T47D (cell line): ENCODE data around the gene TMEM41A.
A peak's percentile ranks its signal among the peaks of the same experiment; 100 is the strongest.

Experiments
- DNase-seq, 2 experiments: peaks; one replicate each; pipeline versions ENCODE4 v3.0.0 to v3.0.0-alpha.2; 2011 to 2012; ENCODE audit warnings: low read depth in 1 of 2, low spot score in 1 of 2
- JUND ChIP-seq: IDR thresholded peaks from 2 replicates; pipeline ENCODE4 v1.6.1; 2012; ENCODE audit warnings: low read depth
- in situ Hi-C: cut with HindIII; loops from 2 replicates; pipeline ENCODE4 v1.10.0; 2016; ENCODE audit warnings: low sequenced_read_pairs, low pct_unique_long_range_greater_than_20kb

The TMEM41A gene

DNA sequence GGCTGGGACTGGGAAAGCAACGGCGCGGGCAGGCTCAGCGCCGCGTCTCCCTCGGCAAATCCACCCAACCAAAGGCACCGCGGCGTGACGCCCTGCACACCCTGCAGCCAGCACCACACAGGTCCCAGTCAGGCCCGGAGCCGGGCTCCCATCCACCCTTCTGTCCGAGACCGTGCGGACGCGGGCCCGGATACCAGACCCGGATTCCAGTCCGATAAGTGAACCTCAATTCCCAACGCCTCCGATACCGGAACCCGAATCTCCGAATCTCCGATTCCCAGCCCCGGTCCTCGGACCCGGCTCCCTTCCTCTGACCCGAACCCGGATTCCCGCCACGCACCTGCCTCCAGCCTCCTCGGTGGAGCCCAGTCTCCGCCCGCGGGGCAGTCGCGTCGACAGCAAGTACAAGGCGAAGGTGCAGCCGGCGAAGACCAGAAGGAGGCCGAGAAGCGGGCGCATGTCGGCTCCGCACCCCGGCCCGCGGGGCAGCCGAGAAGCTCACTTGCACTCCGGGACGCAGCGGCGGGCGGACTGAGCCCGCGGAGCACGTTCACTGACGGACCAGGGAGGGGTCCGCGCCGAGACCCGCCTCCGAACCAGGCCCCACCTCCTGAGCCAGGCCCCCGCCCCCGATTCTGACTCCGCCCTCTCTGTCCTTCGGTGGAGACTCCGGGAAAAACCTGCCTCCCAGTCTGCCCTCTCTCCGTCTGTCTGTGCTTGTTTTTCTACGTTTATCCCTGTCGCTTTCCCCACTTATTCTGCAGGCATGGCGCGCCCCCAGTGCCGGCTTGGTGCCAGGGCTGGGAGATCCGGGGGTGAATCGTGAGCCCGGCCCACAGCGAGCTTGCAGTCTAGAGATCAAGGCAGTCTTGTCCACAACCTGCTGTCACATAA lies at the start of gene TMEM41A:
Gene TMEM41A (minus strand): TSS at position 533 of the 894 bp plus-strand sequence. CDS start 74 bp downstream, at position 459.
- in situ Hi-C loops = no loop called here
- no peak; the same call in 1 of the 2 replicates for TF ChIP-seq JUND
- peak; percentile 98 to 99 for DNase-seq

DNA sequence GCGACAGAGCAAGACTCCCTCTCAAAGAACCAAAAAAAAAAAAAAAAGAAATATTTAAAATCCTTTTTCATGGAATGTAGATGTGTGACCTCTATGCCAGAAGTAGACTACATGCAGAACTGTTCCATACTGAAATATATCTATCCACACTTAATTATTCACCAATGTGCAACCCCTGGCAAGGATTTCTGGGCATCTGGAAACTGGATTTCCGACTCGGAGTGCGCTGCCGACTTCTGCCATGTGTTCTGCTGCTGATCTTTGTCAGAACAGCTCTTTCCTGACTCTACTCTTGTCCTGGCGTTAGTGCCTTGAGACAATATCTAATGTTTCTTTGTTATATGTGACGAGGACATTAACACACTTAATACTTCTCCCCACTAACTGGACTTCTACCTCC lies 41.9 kb upstream of the TMEM41A start:
- no peak for TF ChIP-seq JUND
- DNase-seq = no peak
- in situ Hi-C loops = no loop called here

GRCh38 chr3:185539934-185540333 lies 41.1 kb upstream of the TMEM41A start:
- in situ Hi-C loops = no loop called here
- TF ChIP-seq JUND = no peak
- no peak for DNase-seq

- in situ Hi-C loops = no loop called here
- DNase-seq = peak in 1 of 2 experiments; percentile 77
Measured at GRCh38 chr3:185537369-185537970, 38.6 kb upstream of the TMEM41A start.

GRCh38 chr3:185534511-185534910 lies 35.7 kb upstream of the TMEM41A start:
- in situ Hi-C loops = no loop called here
- no peak for TF ChIP-seq JUND
- no peak for DNase-seq

More at GRCh38 chr3:185537369-185537970, 38.6 kb upstream of the TMEM41A start:
- no peak for TF ChIP-seq JUND

- TF ChIP-seq JUND = no peak
- in situ Hi-C loops = no loop called here
- DNase-seq = no peak
Measured at GRCh38 chr3:185532901-185533300, 34.1 kb upstream of the TMEM41A start.

GRCh38 chr3:185530856-185531255 lies 32.0 kb upstream of the TMEM41A start:
- in situ Hi-C loops = no loop called here
- DNase-seq = no peak

DNA sequence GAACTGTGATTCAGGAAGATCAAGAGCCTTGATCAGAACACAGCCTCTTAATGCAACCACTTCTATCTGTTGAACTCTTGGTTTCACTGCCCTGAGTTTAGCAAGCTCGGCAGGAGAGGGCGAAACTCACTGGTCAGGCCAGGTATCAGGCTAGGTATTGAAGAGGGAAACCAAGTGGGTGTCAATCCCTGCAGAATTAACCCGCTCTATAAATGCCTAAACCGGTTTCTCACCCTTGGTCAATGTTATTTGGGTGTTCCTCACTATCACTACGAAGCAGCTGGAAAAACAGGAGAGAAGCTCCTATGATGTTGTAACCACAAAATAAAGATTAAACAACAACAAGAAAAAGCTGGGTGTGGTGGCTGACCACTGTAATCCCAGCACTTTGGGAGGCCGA lies 29.7 kb upstream of the TMEM41A start:
- DNase-seq = no peak
- no peak for TF ChIP-seq JUND
- in situ Hi-C loops = no loop called here

More at GRCh38 chr3:185530856-185531255, 32.0 kb upstream of the TMEM41A start:
- TF ChIP-seq JUND = no peak

- in situ Hi-C loops = no loop called here
- DNase-seq = no peak
Measured at GRCh38 chr3:185527364-185527763, 28.5 kb upstream of the TMEM41A start.

DNA sequence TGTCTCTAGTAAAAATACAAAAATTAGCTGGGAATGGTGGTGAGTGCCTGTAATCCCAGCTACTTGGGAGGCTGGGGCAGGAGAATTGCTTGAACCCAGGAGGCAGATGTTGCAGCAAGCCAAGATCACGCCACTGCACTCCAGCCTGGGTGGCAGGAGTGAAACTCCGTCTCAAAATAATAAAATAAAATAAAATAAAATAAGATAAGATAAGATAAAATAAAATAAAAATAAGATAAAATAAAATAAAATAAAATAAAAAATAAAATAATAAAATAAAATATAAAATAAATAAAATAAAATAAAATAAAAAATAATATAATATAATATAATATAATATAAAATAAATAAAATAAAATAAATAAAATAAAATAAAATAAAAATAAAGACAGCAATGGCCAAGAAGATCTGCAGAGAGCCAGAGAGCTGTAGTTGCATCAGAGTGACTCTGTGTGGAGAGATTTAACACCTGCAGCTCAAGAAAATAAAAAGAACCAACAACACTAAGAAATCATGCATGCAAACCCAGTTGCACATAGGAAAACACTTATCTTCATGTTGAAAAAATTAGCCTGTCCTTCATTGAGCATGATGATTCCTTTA lies 27.6 kb upstream of the TMEM41A start:
- in situ Hi-C loops = no loop called here
- DNase-seq = no peak
- TF ChIP-seq JUND = no peak

More at GRCh38 chr3:185527364-185527763, 28.5 kb upstream of the TMEM41A start:
- no peak for TF ChIP-seq JUND

DNA sequence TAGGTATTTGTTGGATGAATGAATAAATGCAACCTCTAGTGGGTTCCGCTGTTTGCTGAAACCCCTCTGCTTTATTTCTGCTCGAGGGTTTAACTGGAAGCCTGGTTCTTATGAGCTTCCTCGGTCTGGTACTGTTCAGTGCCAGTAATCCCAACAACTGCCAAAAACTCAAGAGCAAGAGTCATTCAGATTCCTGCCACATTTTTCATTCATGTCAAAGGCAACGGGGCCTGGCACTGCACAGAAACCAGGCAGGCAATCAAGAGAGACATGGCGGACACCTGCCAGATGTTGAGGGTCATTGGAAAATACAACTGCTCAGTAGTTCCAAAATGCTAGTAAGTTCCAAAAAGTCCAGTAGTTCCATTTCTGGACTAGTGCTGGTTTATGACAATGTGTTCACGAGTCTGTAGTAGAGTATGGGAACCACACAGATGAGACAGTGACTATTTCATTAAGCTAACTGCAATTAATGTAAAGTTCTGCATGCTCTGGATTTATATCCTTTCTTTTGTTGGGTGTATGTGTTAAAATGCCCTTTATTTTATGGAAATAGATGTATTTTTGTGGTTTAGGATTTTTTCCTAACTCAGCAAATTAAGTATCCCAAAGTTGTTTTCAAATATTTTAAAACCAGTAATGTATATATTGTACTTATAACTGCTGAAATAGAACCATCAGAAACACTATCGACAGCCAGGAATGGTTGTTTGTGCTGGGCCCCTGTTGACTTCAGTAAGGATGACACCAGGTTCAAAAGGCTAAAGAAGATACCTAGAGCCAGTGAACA lies 22.7 kb upstream of the TMEM41A start:
- no peak for DNase-seq
- in situ Hi-C loops = no loop called here
- no peak for TF ChIP-seq JUND

DNA sequence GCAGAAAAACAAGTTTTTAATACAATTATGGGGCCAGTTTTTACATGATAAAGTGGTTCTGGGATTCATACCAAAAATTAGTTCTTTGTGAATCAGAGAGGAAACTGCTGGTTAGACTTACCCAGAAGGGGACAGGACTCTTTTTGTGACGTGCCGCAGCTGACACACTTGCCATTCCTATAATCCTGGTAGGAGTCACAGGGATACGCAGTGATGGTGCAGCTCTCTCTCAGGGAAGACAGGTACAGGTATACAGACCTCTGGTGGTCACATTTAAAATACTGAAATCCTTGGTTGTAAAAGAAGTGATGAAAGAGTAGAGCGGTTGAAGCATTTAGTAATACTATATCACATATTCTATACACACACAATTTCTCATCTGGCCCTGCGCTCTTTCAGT lies 20.2 kb upstream of the TMEM41A start:
- TF ChIP-seq JUND = no peak
- in situ Hi-C loops = no loop called here
- DNase-seq = peak in 1 of 2 experiments; percentile 36
